HEK293 (cell line): ENCODE data around the gene RIPOR1.

ENCODE experiments used
- GLIS1 ChIP-seq: fragments of 450-650 bp; formaldehyde crosslinking; IDR thresholded peaks from 2 replicates; pipeline ENCODE4 v1.5.1; 2016; ENCODE audit warnings: missing biosample characterization, missing genetic modification characterization
- ZBTB21 ChIP-seq: fragments of 450-650 bp; formaldehyde crosslinking; IDR thresholded peaks from 2 replicates; pipeline ENCODE4 v1.5.1; 2017; ENCODE audit warnings: missing biosample characterization, missing genetic modification characterization
- ZNF174 ChIP-seq: fragments of 450-650 bp; formaldehyde crosslinking; IDR thresholded peaks from 2 replicates; pipeline ENCODE4 v1.5.0; 2017; ENCODE audit warnings: missing biosample characterization, mild to moderate bottlenecking, missing genetic modification characterization
- ZNF426 ChIP-seq: fragments of 450-650 bp; formaldehyde crosslinking; IDR thresholded peaks from 2 replicates; pipeline ENCODE4 v1.5.1; 2017; ENCODE audit warnings: missing biosample characterization, missing genetic modification characterization, mild to moderate bottlenecking, inconsistent platforms, moderate library complexity
- ZNF558 ChIP-seq: fragments of 450-650 bp; formaldehyde crosslinking; IDR thresholded peaks from 2 replicates; pipeline ENCODE4 v1.5.1; 2016; ENCODE audit warnings: missing biosample characterization, missing genetic modification characterization
- ZNF571 ChIP-seq: fragments of 450-650 bp; formaldehyde crosslinking; IDR thresholded peaks from 2 replicates; pipeline ENCODE4 v1.5.0; 2017; ENCODE audit warnings: missing biosample characterization, missing genetic modification characterization
- TF ChIP-seq, protein P1 (sequence below): fragments of 450-650 bp; formaldehyde crosslinking; IDR thresholded peaks from 2 replicates; pipeline ENCODE4 v1.5.1; 2016; ENCODE audit warnings: missing biosample characterization, missing genetic modification characterization
- TF ChIP-seq, protein P2 (sequence below): fragments of 450-650 bp; formaldehyde crosslinking; IDR thresholded peaks from 2 replicates; pipeline ENCODE4 v1.5.1; 2016; ENCODE audit warnings: missing biosample characterization, missing genetic modification characterization

- TF ChIP-seq GLIS1 = no peak
- TF ChIP-seq, protein P1, sequence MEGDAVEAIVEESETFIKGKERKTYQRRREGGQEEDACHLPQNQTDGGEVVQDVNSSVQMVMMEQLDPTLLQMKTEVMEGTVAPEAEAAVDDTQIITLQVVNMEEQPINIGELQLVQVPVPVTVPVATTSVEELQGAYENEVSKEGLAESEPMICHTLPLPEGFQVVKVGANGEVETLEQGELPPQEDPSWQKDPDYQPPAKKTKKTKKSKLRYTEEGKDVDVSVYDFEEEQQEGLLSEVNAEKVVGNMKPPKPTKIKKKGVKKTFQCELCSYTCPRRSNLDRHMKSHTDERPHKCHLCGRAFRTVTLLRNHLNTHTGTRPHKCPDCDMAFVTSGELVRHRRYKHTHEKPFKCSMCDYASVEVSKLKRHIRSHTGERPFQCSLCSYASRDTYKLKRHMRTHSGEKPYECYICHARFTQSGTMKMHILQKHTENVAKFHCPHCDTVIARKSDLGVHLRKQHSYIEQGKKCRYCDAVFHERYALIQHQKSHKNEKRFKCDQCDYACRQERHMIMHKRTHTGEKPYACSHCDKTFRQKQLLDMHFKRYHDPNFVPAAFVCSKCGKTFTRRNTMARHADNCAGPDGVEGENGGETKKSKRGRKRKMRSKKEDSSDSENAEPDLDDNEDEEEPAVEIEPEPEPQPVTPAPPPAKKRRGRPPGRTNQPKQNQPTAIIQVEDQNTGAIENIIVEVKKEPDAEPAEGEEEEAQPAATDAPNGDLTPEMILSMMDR (tag by site-specific recombination) = no peak
- TF ChIP-seq, protein P2, sequence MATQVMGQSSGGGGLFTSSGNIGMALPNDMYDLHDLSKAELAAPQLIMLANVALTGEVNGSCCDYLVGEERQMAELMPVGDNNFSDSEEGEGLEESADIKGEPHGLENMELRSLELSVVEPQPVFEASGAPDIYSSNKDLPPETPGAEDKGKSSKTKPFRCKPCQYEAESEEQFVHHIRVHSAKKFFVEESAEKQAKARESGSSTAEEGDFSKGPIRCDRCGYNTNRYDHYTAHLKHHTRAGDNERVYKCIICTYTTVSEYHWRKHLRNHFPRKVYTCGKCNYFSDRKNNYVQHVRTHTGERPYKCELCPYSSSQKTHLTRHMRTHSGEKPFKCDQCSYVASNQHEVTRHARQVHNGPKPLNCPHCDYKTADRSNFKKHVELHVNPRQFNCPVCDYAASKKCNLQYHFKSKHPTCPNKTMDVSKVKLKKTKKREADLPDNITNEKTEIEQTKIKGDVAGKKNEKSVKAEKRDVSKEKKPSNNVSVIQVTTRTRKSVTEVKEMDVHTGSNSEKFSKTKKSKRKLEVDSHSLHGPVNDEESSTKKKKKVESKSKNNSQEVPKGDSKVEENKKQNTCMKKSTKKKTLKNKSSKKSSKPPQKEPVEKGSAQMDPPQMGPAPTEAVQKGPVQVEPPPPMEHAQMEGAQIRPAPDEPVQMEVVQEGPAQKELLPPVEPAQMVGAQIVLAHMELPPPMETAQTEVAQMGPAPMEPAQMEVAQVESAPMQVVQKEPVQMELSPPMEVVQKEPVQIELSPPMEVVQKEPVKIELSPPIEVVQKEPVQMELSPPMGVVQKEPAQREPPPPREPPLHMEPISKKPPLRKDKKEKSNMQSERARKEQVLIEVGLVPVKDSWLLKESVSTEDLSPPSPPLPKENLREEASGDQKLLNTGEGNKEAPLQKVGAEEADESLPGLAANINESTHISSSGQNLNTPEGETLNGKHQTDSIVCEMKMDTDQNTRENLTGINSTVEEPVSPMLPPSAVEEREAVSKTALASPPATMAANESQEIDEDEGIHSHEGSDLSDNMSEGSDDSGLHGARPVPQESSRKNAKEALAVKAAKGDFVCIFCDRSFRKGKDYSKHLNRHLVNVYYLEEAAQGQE (tag by site-specific recombination) = no peak
- no peak for TF ChIP-seq ZNF174
- TF ChIP-seq ZBTB21 (tag by site-specific recombination) = no peak
- TF ChIP-seq ZNF558 = no peak
- TF ChIP-seq ZNF571 (tag by site-specific recombination) = no peak
- no peak for TF ChIP-seq ZNF426 (tag by site-specific recombination)
Measured at GRCh38 chr16:67551972-67552371, 23.3 kb downstream of the RIPOR1 start.
